Middle frontal gyrus (tissue), 1 donor: Measurements from ENCODE around the gene TPST1.
"Not testable (repeated sequence)": the region's sequence is repeated elsewhere in the genome, so short reads cannot be mapped to it uniquely, and the experiment has no call there.

Experiments used
- DNase-seq: peaks from one replicate; pipeline ENCODE4 v3.0.0-alpha.2; 2015; ENCODE audit warnings: low spot score; ENCODE audit errors: extremely low spot score

Gene TPST1

GRCh38 chr7:66330961-66331360 is 125.8 kb downstream of the TPST1 start:
- DNase-seq = no peak

- DNase-seq = no peak
Observed at GRCh38 chr7:66331883-66332282, 126.7 kb downstream of the TPST1 start.

GRCh38 chr7:66333443-66333842 is 128.3 kb downstream of the TPST1 start:
- DNase-seq = no peak

- DNase-seq = no peak
Observed at GRCh38 chr7:66335318-66335717, 130.2 kb downstream of the TPST1 start.

- DNase-seq = no peak
Observed at GRCh38 chr7:66336760-66337159, 131.6 kb downstream of the TPST1 start.

- no peak for DNase-seq
Observed at GRCh38 chr7:66339141-66339540, 134.0 kb downstream of the TPST1 start.

- DNase-seq = no peak
Observed at GRCh38 chr7:66344166-66344565, 139.0 kb downstream of the TPST1 start.

GRCh38 chr7:66348531-66348930 is 143.4 kb downstream of the TPST1 start:
- DNase-seq = no peak

GRCh38 chr7:66348959-66349358 is 143.8 kb downstream of the TPST1 start:
- DNase-seq = no peak

- no peak for DNase-seq
Observed at GRCh38 chr7:66352071-66352470, 146.9 kb downstream of the TPST1 start.

- DNase-seq = no peak
Observed at GRCh38 chr7:66353547-66353946, 148.4 kb downstream of the TPST1 start.

- no peak for DNase-seq
Observed at GRCh38 chr7:66355756-66356155, 150.6 kb downstream of the TPST1 start.

GRCh38 chr7:66356277-66356721 is 151.2 kb downstream of the TPST1 start:
- no peak for DNase-seq

- DNase-seq = no peak
Observed at GRCh38 chr7:66357087-66357486, 152.0 kb downstream of the TPST1 start.

GRCh38 chr7:66359656-66360211 is 154.6 kb downstream of the TPST1 start:
- DNase-seq = peak; percentile 21

- no peak for DNase-seq
Observed at GRCh38 chr7:66362136-66362535, 157.0 kb downstream of the TPST1 start.

- no peak for DNase-seq
Observed at GRCh38 chr7:66363635-66364034, 158.5 kb downstream of the TPST1 start.

- DNase-seq = not testable (repeated sequence)
Observed at GRCh38 chr7:66365031-66365430, 159.9 kb downstream of the TPST1 start.

- no peak for DNase-seq
Observed at GRCh38 chr7:66371096-66371824, 166.1 kb downstream of the TPST1 start.

GRCh38 chr7:66374141-66374840 is 169.2 kb downstream of the TPST1 start:
- not testable (repeated sequence) for DNase-seq

GRCh38 chr7:66376264-66376945 is 171.3 kb downstream of the TPST1 start:
- no peak for DNase-seq

- no peak for DNase-seq
Observed at GRCh38 chr7:66377045-66377444, 171.9 kb downstream of the TPST1 start.
